Measurements from ENCODE around the gene PNPLA3.
A peak's percentile ranks its signal among the peaks of the same experiment; 100 is the strongest.

Gene PNPLA3

DNA sequence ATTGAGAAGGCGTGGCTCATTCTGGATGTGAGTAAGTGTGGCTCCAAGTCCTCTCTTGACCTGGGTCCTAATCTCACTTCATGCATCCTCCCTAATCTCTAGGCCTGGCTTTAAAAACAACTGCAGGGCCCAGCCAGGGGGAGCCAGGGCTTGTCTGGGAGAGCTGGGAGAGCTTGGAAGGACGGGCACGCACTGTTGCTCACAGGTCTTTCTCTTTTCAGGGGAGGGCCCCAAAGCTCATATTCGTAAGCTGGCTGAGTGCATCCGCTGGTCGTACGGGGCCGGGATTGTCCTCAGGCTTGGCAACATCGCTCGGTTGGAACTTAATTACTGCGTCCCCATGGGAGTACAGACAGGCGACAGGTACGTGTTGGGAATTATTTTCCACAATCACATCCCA lies 66.4 kb downstream of the PNPLA3 start:
- no peak for DNase-seq (ENCODE audit: low read depth in 2 of 3, low spot score in 1 of 3)

DNA sequence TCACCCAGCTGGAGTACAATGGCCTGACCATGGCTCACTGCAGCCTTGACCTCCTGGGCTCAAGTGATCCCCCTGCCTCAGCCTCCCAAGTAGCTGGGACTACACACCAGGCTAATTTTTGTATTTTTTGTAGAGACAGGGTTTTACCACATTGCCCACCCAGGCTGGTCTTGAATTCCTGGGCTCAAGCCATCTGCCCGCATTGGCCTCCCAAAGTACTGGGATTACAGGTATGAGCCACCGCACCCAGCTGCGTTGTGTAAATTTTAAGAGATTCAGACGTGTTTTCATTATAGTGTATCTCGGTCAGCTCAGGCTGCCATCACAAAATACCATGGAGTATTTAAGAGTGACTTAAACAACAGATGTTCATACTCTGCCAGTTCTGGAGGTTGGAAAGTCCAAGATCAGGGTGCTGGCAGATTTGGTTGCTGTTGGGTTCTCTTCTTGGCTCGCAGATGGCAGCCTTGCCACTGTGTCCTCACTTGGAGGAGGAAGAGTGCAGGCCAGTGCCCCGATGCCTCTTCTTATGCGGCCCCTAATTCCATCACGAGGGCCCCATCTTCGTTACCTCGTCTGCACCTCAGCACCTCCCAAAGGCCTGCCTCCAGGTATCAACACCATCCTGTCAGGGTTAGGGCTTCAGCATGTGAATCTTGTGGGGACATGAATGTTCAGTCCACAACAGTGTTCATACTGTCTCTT lies 67.9 kb downstream of the PNPLA3 start:
- DNase-seq (ENCODE audit: low read depth in 2 of 3, low spot score in 1 of 3), result no peak

DNA sequence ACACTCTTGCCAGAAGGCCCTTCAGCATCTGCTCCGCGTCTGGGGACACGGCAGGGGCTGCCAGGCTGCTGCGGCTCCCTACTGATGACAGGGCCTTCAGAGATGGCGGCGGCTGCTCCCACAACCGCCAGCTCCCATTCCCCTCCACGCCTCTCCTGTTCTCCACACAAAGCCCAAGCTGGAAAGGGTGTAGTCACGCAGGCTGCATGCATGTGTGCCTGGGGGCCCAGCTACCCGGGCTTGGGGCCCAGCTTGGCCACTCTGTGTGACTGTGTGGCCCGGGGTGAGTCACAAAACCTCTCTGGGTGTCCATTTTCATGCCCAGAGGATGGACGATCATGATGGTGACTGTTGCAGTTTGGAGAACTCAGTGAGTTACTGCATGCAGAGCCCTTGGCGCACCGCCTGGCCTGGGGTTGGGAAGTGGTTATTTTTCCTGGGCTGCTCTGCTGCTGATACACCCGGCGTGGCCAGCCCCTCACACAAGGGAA lies 68.8 kb downstream of the PNPLA3 start:
- DNase-seq (ENCODE audit: low read depth in 2 of 3, low spot score in 1 of 3), result no peak

- peak in 2 of 3 donors; percentile 33 to 50 for DNase-seq (ENCODE audit: low read depth in 2 of 3, low spot score in 1 of 3)
Observed at GRCh38 chr22:43993072-43993760, 69.6 kb downstream of the PNPLA3 start.

DNA sequence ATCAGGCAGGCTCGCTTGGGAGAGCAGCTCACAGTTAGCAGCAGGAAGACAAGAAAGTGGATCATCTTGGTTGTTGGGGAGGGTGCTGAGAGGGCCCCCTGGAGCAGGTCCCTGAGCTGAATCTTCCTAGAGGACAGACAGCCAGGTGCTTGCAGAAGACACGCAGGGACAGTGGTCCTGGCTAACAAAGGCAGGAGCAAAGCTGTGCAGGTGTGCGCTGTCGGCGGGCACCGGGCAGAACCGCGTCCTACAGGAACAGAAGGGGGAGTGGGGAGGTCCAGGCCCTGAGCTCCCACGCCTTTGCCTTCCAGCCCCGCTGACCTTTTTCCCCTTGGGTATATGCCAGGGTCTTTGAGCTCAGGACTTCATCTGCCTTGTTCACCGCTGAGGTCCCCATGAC lies 70.4 kb downstream of the PNPLA3 start:
- DNase-seq (ENCODE audit: low read depth in 2 of 3, low spot score in 1 of 3), result no peak

GRCh38 chr22:43994416-43994815 lies 70.8 kb downstream of the PNPLA3 start:
- DNase-seq (ENCODE audit: low read depth in 2 of 3, low spot score in 1 of 3), result no peak

GRCh38 chr22:43995057-43995685 lies 71.6 kb downstream of the PNPLA3 start:
- no peak for DNase-seq (ENCODE audit: low read depth in 2 of 3, low spot score in 1 of 3)

- DNase-seq (ENCODE audit: low read depth in 2 of 3, low spot score in 1 of 3), result no peak
Observed at GRCh38 chr22:43995798-43996169, 72.2 kb downstream of the PNPLA3 start.

DNA sequence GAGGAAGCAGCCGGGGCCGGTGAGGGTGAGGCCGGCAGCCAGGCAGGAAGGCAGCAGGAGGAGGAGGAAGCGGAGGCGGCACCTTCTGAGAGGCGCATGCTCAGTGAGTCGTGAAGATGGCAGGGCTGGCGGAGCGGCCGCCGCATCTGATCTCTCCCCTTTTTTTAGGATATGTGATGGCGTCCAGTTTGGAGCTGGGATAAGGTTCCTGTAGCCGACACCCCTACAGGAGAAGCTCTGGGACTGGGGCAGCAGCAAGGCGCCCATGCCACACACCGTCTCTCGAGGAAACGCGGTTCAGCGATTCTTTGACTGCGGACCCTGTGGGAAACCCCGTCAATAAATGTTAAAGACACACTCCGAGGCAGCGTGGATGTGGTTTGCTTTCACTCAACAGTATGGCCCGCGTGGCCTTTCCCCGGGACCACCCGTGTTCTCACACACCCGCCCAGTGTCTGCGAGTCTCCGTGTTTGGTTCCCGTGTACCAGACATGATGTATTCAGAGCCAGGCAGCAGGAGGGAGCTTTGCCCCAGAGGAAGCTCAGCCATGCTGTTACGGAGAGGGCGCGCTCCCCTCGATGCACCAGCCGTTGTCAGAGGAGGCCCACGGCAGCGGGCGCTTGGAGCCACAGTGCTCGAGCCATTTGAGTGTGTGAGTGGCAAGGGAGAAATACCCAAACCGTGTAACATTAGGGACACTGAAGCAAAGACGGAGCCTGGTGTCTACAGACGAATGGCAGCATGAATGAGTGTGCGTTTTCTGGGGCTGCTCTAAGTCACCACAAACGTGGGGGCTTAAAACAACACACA lies 72.8 kb downstream of the PNPLA3 start:
- peak; percentile 41 to 67 (median 45) for DNase-seq (ENCODE audit: low read depth in 2 of 3, low spot score in 1 of 3)

DNA sequence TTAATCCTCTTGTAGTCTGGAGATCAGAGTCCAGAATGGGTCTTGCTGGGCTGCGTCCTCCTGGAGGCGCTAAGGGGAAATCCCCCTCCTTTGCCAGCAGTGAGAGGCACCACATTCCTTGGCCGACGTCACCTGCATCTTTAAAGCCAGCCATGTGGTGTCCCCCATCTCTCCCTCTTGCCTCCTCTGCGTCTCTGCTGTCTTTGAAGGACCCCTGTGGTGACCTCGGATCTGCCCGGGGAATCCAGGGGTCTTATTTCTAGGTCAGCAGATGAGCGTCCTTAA lies 73.3 kb downstream of the PNPLA3 start:
- no peak for DNase-seq (ENCODE audit: low read depth in 2 of 3, low spot score in 1 of 3)

Data from stimulated activated CD4-positive, alpha-beta T cell treated with anti-CD3 and anti-CD28 coated beads, Interleukin-12 subunit alpha, Interleukin-12 subunit beta, amount 100 ng/mL, for 48 hours (primary cell).